ENCODE results near the gene GPRIN2.
"Not testable (repeated sequence)": the region's sequence is repeated elsewhere in the genome, so short reads cannot be mapped to it uniquely, and the experiment has no call there.

GRCh38 chr10:46588221-46588620 lies 31.8 kb upstream of the GPRIN2 start:
- TF ChIP-seq REST (IDR thresholded peaks at IDR 0.05); CTCF (IDR thresholded peaks at IDR 0.05; ENCODE audit: low read depth, low read length, missing input control); SP1 (IDR thresholded peaks at IDR 0.05); TAF1 (conservative IDR thresholded peaks at IDR 0.05); RAD21 (IDR thresholded peaks at IDR 0.05); MAX (IDR thresholded peaks at IDR 0.05); HNF4A (conservative IDR thresholded peaks at IDR 0.05): not testable (repeated sequence)

Measured in liver (tissue), 3 donors.